Embryonic facial prominence (tissue), 1 donor: ENCODE results near the gene C9orf153.
"Not testable (repeated sequence)": the region's sequence is repeated elsewhere in the genome, so short reads cannot be mapped to it uniquely, and the experiment has no call there.

Source experiments
- DNase-seq: peaks from one replicate; pipeline ENCODE4 v3.0.0-alpha.2; 2016; ENCODE audit errors: extremely low spot score

The C9orf153 gene

GRCh38 chr9:86263876-86264275 lies 4.4 kb upstream of the C9orf153 start:
- DNase-seq = no peak

DNA sequence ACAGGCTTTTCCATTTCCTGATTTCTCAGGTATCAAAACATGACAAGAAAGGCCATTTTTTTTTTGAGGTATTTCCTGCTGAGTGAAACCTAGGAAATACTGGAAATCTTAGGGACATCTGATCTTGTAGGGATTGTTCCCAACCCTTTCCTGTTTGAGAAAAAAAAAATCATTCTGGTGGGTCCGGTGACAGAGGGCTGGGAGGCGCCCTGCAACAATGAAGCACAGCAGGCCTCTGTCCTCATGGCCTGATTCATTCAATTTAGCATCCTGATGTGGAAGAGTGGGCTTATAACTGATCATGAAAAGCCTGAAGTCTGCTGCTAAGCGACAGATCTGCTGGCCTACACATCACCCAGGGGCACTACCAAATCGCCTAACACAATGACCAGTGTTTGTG lies 3.0 kb upstream of the C9orf153 start:
- DNase-seq = no peak

DNA sequence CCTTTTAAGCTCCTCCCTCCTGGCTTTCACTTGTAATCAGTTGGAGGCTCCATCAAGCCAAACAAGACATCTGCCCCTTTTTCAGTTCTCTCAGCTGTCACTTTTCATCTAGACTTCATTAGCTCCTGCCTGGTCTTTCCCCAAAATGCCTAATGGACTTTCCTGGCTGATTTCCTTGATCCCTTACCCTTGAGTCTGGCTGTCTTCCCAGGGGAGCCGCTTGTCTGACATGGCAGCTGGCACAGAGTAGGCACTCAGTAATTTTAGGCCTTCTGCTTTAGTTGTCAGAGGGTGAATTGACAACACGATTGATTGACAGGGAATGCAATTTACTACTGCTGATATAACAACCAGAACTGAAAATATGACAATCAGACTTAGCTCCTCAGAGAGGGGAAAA lies 2.1 kb downstream of the C9orf153 start:
- no peak for DNase-seq

GRCh38 chr9:86256653-86257052 lies 2.8 kb downstream of the C9orf153 start:
- no peak for DNase-seq

DNA sequence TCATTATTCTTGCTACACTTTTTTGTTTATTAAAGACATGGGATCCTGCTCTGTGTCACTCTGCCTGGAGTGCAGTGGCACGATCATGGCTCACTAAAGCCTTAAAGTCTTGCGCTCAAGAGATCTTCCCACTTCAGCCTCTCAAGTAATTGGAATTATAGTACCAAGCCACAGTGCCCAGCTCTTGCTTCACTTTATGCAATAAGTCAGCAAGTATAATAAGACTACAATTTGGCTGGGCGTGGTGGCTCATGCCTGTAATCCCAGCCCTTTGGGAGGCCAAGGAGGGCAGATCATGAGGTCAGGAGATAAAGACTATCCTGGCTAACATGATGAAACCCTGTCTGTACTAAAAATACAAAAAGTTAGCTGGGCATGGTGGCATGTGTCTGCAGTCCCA lies 5.9 kb downstream of the C9orf153 start:
- DNase-seq = no peak

- no peak for DNase-seq
These were observed 6.6 kb downstream of the C9orf153 start for GRCh38 chr9:86252870-86253269.

DNA sequence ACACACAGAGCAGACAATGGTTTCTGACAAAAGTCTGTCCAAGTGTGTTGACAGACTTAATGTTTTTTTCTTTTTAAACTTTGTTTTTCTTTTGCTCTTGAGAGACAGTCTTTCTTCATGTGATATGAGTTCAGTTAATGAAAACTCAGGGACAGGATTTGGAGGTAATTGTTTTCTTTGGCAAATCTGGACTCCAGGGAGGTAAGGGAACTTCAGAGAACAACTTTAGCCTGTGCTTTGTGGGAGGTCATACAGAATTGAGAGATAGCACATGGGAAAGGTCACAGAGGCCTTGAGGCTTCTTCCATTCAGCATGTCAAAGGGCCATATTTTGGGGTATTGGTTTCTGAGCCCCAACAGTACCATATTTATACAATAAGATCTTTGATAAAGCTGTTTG lies 9.3 kb downstream of the C9orf153 start:
- DNase-seq = no peak

GRCh38 chr9:86248746-86249145 lies 10.7 kb downstream of the C9orf153 start:
- no peak for DNase-seq

- DNase-seq = no peak
These were observed 12.7 kb downstream of the C9orf153 start for GRCh38 chr9:86246752-86247161.

DNA sequence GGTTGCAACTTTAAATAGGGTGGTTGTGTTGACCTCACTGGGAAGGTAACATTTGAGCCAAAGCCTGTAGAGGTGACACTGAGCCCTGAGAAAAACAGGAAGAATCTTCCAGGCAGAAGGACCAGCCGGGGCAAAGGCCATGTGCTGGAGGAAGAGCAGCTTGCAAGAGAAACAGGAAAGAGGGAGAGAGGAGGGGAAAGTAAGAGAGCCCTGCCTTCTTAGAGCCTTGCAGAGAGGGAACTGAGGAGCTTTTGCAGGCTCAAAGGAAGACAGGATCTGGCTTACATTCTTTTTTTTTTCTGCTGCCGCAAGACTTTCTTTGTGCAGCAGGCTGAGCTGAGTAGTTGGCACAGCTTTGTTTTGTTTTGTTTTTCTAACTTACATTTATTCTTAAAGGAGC lies 17.4 kb downstream of the C9orf153 start:
- no peak for DNase-seq

GRCh38 chr9:86241216-86241615 lies 18.2 kb downstream of the C9orf153 start:
- no peak for DNase-seq

- DNase-seq = no peak
These were observed 20.3 kb downstream of the C9orf153 start for GRCh38 chr9:86238861-86239770.

DNA sequence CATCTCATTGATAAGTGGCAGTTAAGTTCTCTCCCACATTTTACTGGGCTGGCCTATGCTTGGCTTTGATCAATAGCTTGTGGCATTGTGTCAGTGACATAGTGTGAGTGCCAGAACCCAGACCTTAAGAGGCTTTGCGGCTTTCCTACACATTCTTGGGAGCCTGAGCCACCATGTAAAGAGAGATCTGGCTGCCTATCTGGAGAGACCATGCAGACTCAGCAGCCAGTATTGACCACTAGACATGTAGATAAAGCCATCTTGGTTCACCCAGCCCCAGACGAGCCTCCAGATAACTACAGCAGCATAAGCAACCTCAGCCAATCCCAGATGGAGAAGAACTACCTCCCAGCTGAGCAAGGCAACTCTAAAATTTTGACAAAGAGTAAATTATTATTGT lies 28.6 kb downstream of the C9orf153 start:
- no peak for DNase-seq

- DNase-seq = no peak
These were observed 36.8 kb downstream of the C9orf153 start for GRCh38 chr9:86222667-86223066.

DNA sequence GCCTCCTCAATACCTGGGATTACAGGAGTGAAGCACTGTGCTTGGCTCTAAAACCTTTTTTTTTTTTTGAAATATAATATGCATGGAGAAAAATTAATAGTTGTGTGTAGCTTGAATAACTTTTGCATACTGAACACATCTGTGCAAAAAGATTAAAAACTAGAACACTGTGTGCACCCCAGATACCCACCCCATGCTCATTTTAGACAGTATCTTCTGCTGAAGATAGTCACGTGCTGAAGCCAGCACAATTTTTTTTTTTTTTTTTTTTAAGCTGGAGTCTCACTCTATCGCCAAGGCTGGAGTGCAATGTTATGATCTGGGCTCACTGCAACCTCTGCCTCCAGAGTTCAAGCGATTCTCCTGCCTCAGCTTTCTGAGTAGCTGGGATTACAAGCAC lies 39.9 kb downstream of the C9orf153 start:
- no peak for DNase-seq

GRCh38 chr9:86217076-86217755 lies 42.2 kb downstream of the C9orf153 start:
- no peak for DNase-seq

- DNase-seq = no peak
These were observed 52.3 kb downstream of the C9orf153 start for GRCh38 chr9:86207193-86207592.

- DNase-seq = no peak
These were observed 57.0 kb downstream of the C9orf153 start for GRCh38 chr9:86202338-86202882.

DNA sequence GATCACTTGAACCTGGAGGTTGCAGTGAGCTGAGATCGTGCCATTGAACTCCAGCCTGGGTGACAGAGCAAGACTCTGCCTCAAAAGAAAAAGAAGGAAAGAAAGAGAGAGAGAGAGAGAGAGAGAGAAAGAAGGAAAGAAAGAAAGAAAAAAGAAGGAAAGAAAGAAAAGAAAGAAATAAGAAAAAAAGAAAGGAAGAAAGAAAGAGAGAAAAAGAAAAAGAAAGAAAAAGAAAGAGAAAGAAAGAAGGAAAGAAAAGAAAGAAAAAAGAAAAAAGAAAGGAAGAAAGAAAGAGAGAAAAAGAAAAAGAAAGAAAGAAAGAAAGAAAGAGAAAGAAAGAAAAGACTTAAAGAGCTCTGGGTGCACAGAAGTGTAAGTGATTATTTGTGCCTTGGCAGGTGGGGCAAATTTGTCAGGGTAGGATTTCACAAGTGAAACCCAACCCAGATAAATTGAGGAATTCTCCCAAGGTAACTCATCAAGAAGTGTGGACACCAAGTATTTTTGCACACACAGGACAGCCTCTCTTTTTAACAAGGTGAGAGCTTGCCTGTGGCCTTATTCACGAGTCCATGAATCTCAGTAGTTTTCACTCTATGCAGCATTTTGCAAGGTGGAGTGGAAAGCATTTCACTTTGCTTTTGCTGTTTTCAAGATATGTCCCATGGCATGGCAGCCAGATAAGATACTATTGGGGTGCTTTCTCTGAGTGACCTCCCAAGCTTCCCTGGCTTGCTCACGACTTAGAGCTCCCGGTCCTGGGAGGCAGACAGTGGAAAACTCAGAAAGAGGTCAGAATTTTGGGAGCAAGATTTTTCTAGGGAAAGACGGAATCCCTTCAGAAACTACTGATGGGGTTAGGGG lies 57.8 kb downstream of the C9orf153 start:
- no peak for DNase-seq

DNA sequence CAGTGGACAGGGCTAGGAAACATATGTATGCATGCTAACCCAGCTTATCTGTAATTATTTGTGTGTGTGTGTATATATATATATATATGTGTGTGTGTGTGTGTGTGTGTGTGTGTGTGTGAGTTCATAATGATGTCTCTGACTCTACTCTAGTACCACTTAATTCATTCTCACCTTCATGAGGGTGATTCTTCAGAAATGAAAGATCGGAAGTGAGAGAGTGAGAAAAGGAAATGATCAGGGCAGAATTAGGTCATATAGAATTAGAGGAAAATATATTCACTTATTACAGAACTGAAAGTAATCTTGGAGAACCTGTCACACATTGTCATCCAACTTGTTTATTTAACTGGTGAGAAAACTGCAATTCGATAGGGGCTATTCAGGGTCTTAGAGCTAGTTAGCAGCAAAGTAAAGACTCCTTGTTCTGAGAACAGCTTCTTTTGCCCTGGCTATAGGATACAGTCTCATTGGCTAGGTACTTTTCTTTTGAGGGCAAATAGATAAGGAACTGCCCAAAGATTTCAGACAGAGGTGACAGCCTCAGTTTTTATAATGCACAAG lies 58.8 kb downstream of the C9orf153 start:
- DNase-seq = no peak

DNA sequence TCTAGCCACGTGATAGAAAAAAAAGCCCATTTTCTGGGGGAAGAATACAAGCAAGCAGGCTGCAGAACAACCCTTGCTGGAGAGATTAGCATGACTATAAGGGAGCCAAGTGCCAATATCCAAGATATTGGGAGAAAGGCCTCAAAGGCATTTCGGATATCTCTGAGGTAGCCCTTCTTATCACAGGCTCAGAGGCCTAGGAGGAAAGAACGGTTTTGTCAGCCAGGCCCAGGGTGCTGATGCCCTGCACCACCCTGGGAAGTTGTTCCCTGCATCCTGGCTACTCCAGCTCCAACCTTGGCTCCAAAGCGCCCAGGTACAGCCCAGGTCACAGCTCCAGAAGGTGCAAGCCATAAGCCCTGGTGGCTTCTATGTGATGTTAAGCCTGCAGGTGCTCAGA lies 66.4 kb downstream of the C9orf153 start:
- DNase-seq = no peak

DNA sequence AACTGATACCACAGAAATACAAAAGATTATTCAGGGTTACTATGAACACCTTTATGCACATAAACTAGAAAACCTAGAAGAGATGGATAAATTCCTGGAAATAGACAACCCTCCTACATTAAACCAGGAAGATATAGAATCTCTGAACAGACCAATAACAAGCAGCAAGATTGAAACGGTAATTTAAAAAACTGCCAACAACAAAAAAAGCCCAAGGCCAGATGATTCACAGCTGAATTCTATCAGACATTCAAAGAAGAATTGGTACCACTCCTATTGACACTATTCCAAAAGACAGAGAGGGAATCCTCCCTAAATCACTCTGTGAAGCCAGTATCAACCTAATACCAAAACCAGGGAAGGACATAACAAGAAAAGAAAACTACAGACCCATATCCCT lies 68.8 kb downstream of the C9orf153 start:
- not testable (repeated sequence) for DNase-seq
